ENCODE results near the gene CENPS. TPM values are rescaled to one million over a fixed set of nuclear protein-coding genes. Genes with fewer than 3 reads are reported as not detected.

CENPS gene
- total and polyA plus RNA-seq, 2 donors from 2014 or later = 21.9 to 45.1 TPM

DNA sequence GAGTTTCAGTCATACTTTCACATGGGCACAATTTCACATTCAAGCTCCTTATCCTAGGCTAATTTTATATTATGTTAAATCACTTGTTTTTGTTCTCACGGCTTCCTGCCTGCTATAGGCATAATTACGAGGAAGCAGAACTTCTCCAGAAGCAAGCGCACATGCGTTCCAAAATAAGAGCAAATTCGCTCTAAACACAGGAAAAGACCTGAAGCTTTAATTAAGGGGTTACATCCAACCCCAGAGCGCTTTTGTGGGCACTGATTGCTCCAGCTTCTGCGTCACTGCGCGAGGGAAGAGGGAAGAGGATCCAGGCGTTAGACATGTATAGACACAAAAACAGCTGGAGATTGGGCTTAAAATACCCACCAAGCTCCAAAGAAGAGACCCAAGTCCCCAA lies 19.5 kb downstream of the CENPS start, which contains the start of gene CORT:
TSS of gene CORT (plus strand) at position 281 of the 400 bp plus-strand sequence. CDS start 193 bp downstream, outside the sequence.
- DNase-seq (no peak), FAIRE-seq (no peak)
- TF ChIP-seq, protein P1, sequence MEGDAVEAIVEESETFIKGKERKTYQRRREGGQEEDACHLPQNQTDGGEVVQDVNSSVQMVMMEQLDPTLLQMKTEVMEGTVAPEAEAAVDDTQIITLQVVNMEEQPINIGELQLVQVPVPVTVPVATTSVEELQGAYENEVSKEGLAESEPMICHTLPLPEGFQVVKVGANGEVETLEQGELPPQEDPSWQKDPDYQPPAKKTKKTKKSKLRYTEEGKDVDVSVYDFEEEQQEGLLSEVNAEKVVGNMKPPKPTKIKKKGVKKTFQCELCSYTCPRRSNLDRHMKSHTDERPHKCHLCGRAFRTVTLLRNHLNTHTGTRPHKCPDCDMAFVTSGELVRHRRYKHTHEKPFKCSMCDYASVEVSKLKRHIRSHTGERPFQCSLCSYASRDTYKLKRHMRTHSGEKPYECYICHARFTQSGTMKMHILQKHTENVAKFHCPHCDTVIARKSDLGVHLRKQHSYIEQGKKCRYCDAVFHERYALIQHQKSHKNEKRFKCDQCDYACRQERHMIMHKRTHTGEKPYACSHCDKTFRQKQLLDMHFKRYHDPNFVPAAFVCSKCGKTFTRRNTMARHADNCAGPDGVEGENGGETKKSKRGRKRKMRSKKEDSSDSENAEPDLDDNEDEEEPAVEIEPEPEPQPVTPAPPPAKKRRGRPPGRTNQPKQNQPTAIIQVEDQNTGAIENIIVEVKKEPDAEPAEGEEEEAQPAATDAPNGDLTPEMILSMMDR (IDR thresholded peaks at IDR 0.05; ENCODE audit: borderline replicate concordance, extremely low read depth, insufficient read depth) = no peak
- no peaks in the 10 kb centered on the region for H3K27me3 ChIP-seq (ENCODE audit: control insufficient read depth, insufficient read depth, low read length)
- peaks cover 0 to 2% (median 0%) of the 10 kb centered on the region in 3 donors for H3K36me3 ChIP-seq (ENCODE audit: control insufficient read depth in 2 of 3, insufficient read depth in 3 of 3, low read length in 3 of 3)
- no peak within 1 kb of the TSS for H3K4me3 ChIP-seq (ENCODE audit: low read length in 3 of 3)
- intact Hi-C loops (cut with DNase I) = no loop called here
- H3K27ac ChIP-seq (ENCODE audit: low read depth in 2 of 2, low read length in 2 of 2) = no peak within 1 kb of the TSS
- no peaks in the 10 kb centered on the region for H3K4me1 ChIP-seq (ENCODE audit: control insufficient read depth in 2 of 3, insufficient read depth in 2 of 3, low read depth in 1 of 3, low read length in 3 of 3)
- H3K9me3 ChIP-seq (ENCODE audit: control insufficient read depth in 2 of 3, insufficient read depth in 1 of 3, low read length in 3 of 3) = no peaks in the 10 kb centered on the region
- no peak within 1 kb of the TSS for H3K9ac ChIP-seq (ENCODE audit: low read length in 3 of 3)

DNA sequence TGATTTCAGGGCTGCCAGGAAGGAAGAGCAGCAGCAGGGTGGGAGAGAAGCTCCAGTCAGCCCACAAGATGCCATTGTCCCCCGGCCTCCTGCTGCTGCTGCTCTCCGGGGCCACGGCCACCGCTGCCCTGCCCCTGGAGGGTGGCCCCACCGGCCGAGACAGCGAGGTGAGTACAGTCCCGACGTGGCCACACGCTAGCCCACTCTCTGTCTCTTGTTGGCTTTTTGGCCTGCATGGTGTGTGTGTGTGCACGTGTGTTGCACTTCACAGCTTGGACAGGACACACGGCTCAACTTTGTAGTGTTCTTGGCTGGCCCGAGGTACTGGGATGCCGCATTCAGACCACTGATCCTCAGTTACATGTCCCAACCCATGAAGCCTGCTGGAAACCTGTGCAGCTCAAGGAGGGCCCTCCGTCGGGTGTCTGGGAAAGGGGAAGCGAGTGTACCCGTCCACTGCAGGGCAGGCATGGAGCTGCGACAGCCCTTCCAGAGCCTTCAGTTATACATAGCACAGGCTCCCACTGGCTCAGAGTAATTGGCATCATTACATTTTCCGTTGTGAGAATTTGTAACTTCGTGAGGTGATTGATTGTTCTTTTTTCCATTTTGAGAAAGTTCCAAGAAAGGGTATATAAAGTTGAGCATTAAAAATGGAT lies 20.1 kb downstream of the CENPS start:
- FAIRE-seq = no peak
- Histone ChIP-seq H3K9ac (ENCODE audit: low read length in 3 of 3) (no peak overlapping the region), H3K36me3 (ENCODE audit: control insufficient read depth in 2 of 3, insufficient read depth in 3 of 3, low read length in 3 of 3) (no peaks in the 10 kb centered on the region), H3K4me3 (ENCODE audit: low read length in 3 of 3) (no peak overlapping the region), H3K4me1 (ENCODE audit: control insufficient read depth in 2 of 3, insufficient read depth in 2 of 3, low read depth in 1 of 3, low read length in 3 of 3) (no peaks in the 10 kb centered on the region), H3K27ac (ENCODE audit: low read depth in 2 of 2, low read length in 2 of 2) (no peak overlapping the region), H3K27me3 (ENCODE audit: control insufficient read depth, insufficient read depth, low read length) (no peaks in the 10 kb centered on the region), H3K9me3 (ENCODE audit: control insufficient read depth in 2 of 3, insufficient read depth in 1 of 3, low read length in 3 of 3) (no peaks in the 10 kb centered on the region)
- intact Hi-C loops (cut with DNase I) = no loop called here
- no peak for DNase-seq
- TF ChIP-seq, protein P1 (IDR thresholded peaks at IDR 0.05; ENCODE audit: borderline replicate concordance, extremely low read depth, insufficient read depth) = no peak

DNA sequence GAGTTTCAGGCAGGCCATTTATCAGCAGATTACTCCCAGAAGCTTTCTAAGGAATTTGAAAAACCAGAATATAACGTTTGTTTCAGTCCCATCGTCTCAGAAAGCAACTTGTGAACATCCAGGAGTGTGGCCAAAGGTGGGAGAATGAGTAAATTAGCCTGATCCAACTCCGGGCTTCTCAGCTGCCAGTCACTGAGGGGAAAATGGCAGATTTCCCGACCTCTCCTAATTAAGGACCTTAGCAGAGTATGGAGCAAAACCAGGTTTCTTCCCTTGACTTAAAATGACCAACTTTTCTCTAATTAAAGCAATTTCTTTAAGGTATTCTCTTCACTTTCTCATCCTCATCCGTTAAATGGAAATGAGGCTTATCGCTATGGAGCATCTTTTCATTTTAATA lies 20.6 kb downstream of the CENPS start:
- no peak overlapping the region for H3K27ac ChIP-seq (ENCODE audit: low read depth in 2 of 2, low read length in 2 of 2)
- FAIRE-seq (no peak), DNase-seq (no peak)
- no peak overlapping the region for H3K9ac ChIP-seq (ENCODE audit: low read length in 3 of 3)
- H3K4me1 ChIP-seq (ENCODE audit: control insufficient read depth in 2 of 3, insufficient read depth in 2 of 3, low read depth in 1 of 3, low read length in 3 of 3) = no peaks in the 10 kb centered on the region
- no peaks in the 10 kb centered on the region for H3K27me3 ChIP-seq (ENCODE audit: control insufficient read depth, insufficient read depth, low read length)
- TF ChIP-seq, protein P1 (IDR thresholded peaks at IDR 0.05; ENCODE audit: borderline replicate concordance, extremely low read depth, insufficient read depth) = no peak
- no peaks in the 10 kb centered on the region for H3K36me3 ChIP-seq (ENCODE audit: control insufficient read depth in 2 of 3, insufficient read depth in 3 of 3, low read length in 3 of 3)
- intact Hi-C loops (cut with DNase I) = no loop called here
- no peak overlapping the region for H3K4me3 ChIP-seq (ENCODE audit: low read length in 3 of 3)
- no peaks in the 10 kb centered on the region for H3K9me3 ChIP-seq (ENCODE audit: control insufficient read depth in 2 of 3, insufficient read depth in 1 of 3, low read length in 3 of 3)

Measured in kidney (tissue), 14 donors.